CD4-positive, CD25-positive, alpha-beta regulatory T cell (primary cell): ENCODE data around the gene CEP350. TPM values are rescaled to one million over a fixed set of nuclear protein-coding genes. Genes with fewer than 3 reads are reported as not detected.
"Not testable (repeated sequence)": the region's sequence is repeated elsewhere in the genome, so short reads cannot be mapped to it uniquely, and the experiment has no call there.

Experiments
- ATAC-seq, 2 donors: fragments of 150-1000 bp; cut with Tn5 transposase; one replicate each; pipeline ENCODE4 v1.10.0; 2021; ENCODE audit warnings: low read depth in 2 of 2, moderate number of reproducible peaks in 2 of 2, moderate library complexity in 1 of 2
- DNase-seq, 3 donors: peaks; one replicate each; pipeline versions ENCODE4 v3.0.0 to v3.0.0-alpha.2; 2012 to 2022; ENCODE audit warnings: mixed read lengths in 1 of 3
- H3K27ac ChIP-seq: one replicate; pipeline ENCODE4 v1.7.0; 2013; ENCODE audit warnings: mild to moderate bottlenecking, low read length; ENCODE audit not compliant: insufficient read depth, poor library complexity, severe bottlenecking
- H3K27me3 ChIP-seq: one replicate; pipeline ENCODE4 v1.7.0; 2013; ENCODE audit warnings: low read length; ENCODE audit not compliant: control insufficient read depth, insufficient read depth
- H3K36me3 ChIP-seq: one replicate; pipeline ENCODE4 v1.7.0; 2013; ENCODE audit warnings: mild to moderate bottlenecking, low read length, moderate library complexity; ENCODE audit not compliant: control insufficient read depth, insufficient read depth
- H3K4me1 ChIP-seq: 2 replicates; pipeline ENCODE4 v1.7.0; 2013; ENCODE audit warnings: mild to moderate bottlenecking, low read length; ENCODE audit not compliant: insufficient read depth, control insufficient read depth, poor library complexity, severe bottlenecking
- H3K4me3 ChIP-seq: one replicate; pipeline ENCODE4 v1.7.0; 2013; ENCODE audit warnings: low read depth, mild to moderate bottlenecking, low read length, moderate library complexity
- H3K9me3 ChIP-seq, 2 experiments: 1 replicate in 1 of 2; 2 replicates in 1 of 2; pipeline ENCODE4 v1.7.0; 2013; ENCODE audit warnings: low read length in 2 of 2, mild to moderate bottlenecking in 1 of 2, moderate library complexity in 1 of 2; ENCODE audit not compliant: control insufficient read depth in 2 of 2
- H3K27ac Mint-ChIP-seq, 3 donors: one replicate each; pipeline ENCODE4 v1.8.0; 2020 to 2022; ENCODE audit warnings: mild to moderate bottlenecking in 3 of 3, mixed read lengths in 3 of 3, moderate library complexity in 2 of 3
- H3K27me3 Mint-ChIP-seq: one replicate; pipeline ENCODE4 v1.8.0; 2022; ENCODE audit warnings: mild to moderate bottlenecking, mixed read lengths
- H3K36me3 Mint-ChIP-seq: one replicate; pipeline ENCODE4 v1.8.0; 2020; ENCODE audit warnings: mixed read lengths
- H3K4me1 Mint-ChIP-seq, 4 donors: one replicate each; pipeline ENCODE4 v1.8.0; 2020 to 2022; ENCODE audit warnings: mixed read lengths in 4 of 4, mild to moderate bottlenecking in 1 of 4
- H3K4me3 Mint-ChIP-seq, 4 donors: one replicate each; pipeline ENCODE4 v1.8.0; 2020 to 2022; ENCODE audit warnings: mild to moderate bottlenecking in 4 of 4, mixed read lengths in 4 of 4, moderate library complexity in 3 of 4
- H3K9me3 Mint-ChIP-seq, 7 donors: one replicate each; pipeline ENCODE4 v1.8.0; 2020 to 2022; ENCODE audit warnings: mixed read lengths in 7 of 7, mild to moderate bottlenecking in 3 of 7, moderate library complexity in 2 of 7
- polyA plus RNA-seq, 4 donors: library from polyadenylated mRNA; unstranded; fragments of 300-500 nt; fragmentation: Illumina TruSeq; gene quantifications; one replicate each; pipeline ENCODE4 v1.2.3, GENCODE V29; 2021
- total RNA-seq: library from RNA; stranded (reverse); gene quantifications from one replicate; pipeline ENCODE4 v1.2.3, GENCODE V29; 2022

CEP350 gene
- total and polyA plus RNA-seq, 5 donors from 2014 or later: 20.4 to 69.9 (median 26.5) TPM

DNA sequence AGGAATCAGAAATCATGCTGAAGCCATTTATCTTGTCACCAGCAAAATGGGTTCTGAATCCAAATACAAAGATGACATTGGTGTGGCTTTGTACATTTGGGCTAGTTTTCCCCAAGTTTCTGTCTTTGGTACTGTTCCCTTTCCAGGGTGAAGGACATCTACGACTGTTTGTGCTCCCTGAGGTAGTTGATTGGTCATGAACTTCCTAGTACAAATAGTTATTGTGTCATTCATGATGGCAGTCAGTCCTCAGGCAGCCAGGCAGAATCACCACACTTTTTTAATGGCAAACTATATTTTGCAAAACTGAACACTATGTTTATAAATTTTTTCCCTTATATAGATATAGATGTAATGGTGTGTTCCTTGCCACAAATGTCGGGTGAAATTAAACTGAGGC is 46.0 kb downstream of the CEP350 start:
- H3K4me1 Mint-ChIP-seq: peaks cover 11 to 17% (median 15%) of the 10 kb centered on the region in 4 donors
- Histone ChIP-seq H3K27me3 (no peaks in the 10 kb centered on the region), H3K27ac (no peak overlapping the region), H3K9me3 (no peaks in the 10 kb centered on the region), H3K4me1 (no peaks in the 10 kb centered on the region), H3K36me3 (peaks cover 46% of the 10 kb centered on the region), H3K4me3 (no peak overlapping the region)
- no peaks in the 10 kb centered on the region for H3K9me3 Mint-ChIP-seq
- ATAC-seq (no peak), DNase-seq (no peak)
- peaks cover 23% of the 10 kb centered on the region for H3K36me3 Mint-ChIP-seq
- H3K4me3 Mint-ChIP-seq: no peak overlapping the region
- H3K27ac Mint-ChIP-seq: peak overlapping the region in 1 of 3 donors; percentile 69
- H3K27me3 Mint-ChIP-seq: no peaks in the 10 kb centered on the region

- DNase-seq (no peak), ATAC-seq (no peak)
- H3K4me3 ChIP-seq: no peak overlapping the region
- H3K27ac ChIP-seq: no peak overlapping the region
- H3K4me3 Mint-ChIP-seq: no peak overlapping the region
- H3K27me3 ChIP-seq: no peaks in the 10 kb centered on the region
- H3K4me1 ChIP-seq: no peaks in the 10 kb centered on the region
- peaks cover 49% of the 10 kb centered on the region for H3K36me3 ChIP-seq
- no peaks in the 10 kb centered on the region for H3K27me3 Mint-ChIP-seq
- no peaks in the 10 kb centered on the region for H3K9me3 ChIP-seq
- H3K4me1 Mint-ChIP-seq: peaks cover 0 to 13% (median 12%) of the 10 kb centered on the region in 4 donors
- peaks cover 23% of the 10 kb centered on the region for H3K36me3 Mint-ChIP-seq
- H3K9me3 Mint-ChIP-seq: peaks cover 0 to 5% (median 2%) of the 10 kb centered on the region in 7 donors
- peak overlapping the region in 1 of 3 donors; percentile 26 for H3K27ac Mint-ChIP-seq
Observed at GRCh38 chr1:180002437-180002836, 47.8 kb downstream of the CEP350 start.

GRCh38 chr1:180003026-180003695 is 48.6 kb downstream of the CEP350 start:
- Mint-ChIP-seq H3K9me3 (peaks cover 0 to 5% (median 2%) of the 10 kb centered on the region in 7 donors), H3K27ac (no peak overlapping the region), H3K36me3 (peaks cover 29% of the 10 kb centered on the region), H3K4me1 (peaks cover 0 to 15% (median 12%) of the 10 kb centered on the region in 4 donors), H3K27me3 (no peaks in the 10 kb centered on the region), H3K4me3 (no peak overlapping the region)
- H3K9me3 ChIP-seq: no peaks in the 10 kb centered on the region
- H3K4me3 ChIP-seq: no peak overlapping the region
- no peak for ATAC-seq
- peaks cover 52% of the 10 kb centered on the region for H3K36me3 ChIP-seq
- DNase-seq: no peak
- H3K27me3 ChIP-seq: no peaks in the 10 kb centered on the region
- no peaks in the 10 kb centered on the region for H3K4me1 ChIP-seq
- H3K27ac ChIP-seq: no peak overlapping the region

DNA sequence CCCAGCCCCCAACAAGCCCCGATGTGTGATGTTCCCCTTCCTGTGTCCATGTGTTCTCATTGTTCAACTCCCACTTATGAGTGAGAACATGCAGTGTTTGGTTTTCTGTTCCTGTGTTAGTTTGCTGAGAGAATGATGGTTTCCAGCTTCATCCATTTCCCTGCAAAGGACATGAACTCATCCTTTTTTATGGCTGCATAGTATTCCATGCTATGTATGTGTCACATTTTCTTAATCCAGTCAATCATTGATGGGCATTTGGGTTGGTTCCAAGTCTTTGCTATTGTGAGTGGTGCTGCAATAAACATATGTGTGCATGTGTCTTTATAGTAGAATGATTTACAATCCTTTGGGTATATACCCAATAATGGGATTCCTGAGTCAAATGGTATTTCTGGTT is 52.2 kb downstream of the CEP350 start:
- not testable (repeated sequence) for H3K27me3 ChIP-seq, DNase-seq, ATAC-seq, H3K27ac Mint-ChIP-seq, H3K9me3 Mint-ChIP-seq, H3K4me3 Mint-ChIP-seq, H3K4me3 ChIP-seq, H3K27me3 Mint-ChIP-seq, H3K9me3 ChIP-seq, H3K4me1 ChIP-seq, H3K27ac ChIP-seq
- H3K36me3 ChIP-seq: peaks cover 52% of the 10 kb centered on the region
- peaks cover 36% of the 10 kb centered on the region for H3K36me3 Mint-ChIP-seq
- H3K4me1 Mint-ChIP-seq: peaks cover 1 to 19% (median 16%) of the 10 kb centered on the region in 4 donors

- Mint-ChIP-seq H3K9me3 (no peaks in the 10 kb centered on the region), H3K36me3 (peaks cover 62% of the 10 kb centered on the region), H3K27me3 (no peaks in the 10 kb centered on the region), H3K4me1 (peaks cover 0 to 12% (median 6%) of the 10 kb centered on the region in 4 donors), H3K4me3 (no peak overlapping the region), H3K27ac (peak overlapping the region in 2 of 3 donors; percentile 8 to 20)
- H3K27ac ChIP-seq: no peak overlapping the region
- H3K9me3 ChIP-seq: no peaks in the 10 kb centered on the region
- ATAC-seq (no peak), DNase-seq (no peak)
- no peaks in the 10 kb centered on the region for H3K27me3 ChIP-seq
- H3K36me3 ChIP-seq: peaks cover 88% of the 10 kb centered on the region
- no peaks in the 10 kb centered on the region for H3K4me1 ChIP-seq
- no peak overlapping the region for H3K4me3 ChIP-seq
Observed at GRCh38 chr1:180020017-180020416, 65.4 kb downstream of the CEP350 start.

GRCh38 chr1:180026556-180026955 is 71.9 kb downstream of the CEP350 start:
- DNase-seq (no peak), ATAC-seq (no peak)
- H3K4me3 Mint-ChIP-seq: no peak overlapping the region
- H3K9me3 Mint-ChIP-seq: no peaks in the 10 kb centered on the region
- H3K4me3 ChIP-seq: no peak overlapping the region
- no peaks in the 10 kb centered on the region for H3K27me3 Mint-ChIP-seq
- no peak overlapping the region for H3K27ac Mint-ChIP-seq
- no peaks in the 10 kb centered on the region for H3K9me3 ChIP-seq
- peaks cover 38% of the 10 kb centered on the region for H3K36me3 Mint-ChIP-seq
- peaks cover 60% of the 10 kb centered on the region for H3K36me3 ChIP-seq
- H3K27ac ChIP-seq: no peak overlapping the region
- H3K4me1 Mint-ChIP-seq: peaks cover 3 to 13% (median 8%) of the 10 kb centered on the region in 4 donors
- H3K4me1 ChIP-seq: no peaks in the 10 kb centered on the region
- no peaks in the 10 kb centered on the region for H3K27me3 ChIP-seq

DNA sequence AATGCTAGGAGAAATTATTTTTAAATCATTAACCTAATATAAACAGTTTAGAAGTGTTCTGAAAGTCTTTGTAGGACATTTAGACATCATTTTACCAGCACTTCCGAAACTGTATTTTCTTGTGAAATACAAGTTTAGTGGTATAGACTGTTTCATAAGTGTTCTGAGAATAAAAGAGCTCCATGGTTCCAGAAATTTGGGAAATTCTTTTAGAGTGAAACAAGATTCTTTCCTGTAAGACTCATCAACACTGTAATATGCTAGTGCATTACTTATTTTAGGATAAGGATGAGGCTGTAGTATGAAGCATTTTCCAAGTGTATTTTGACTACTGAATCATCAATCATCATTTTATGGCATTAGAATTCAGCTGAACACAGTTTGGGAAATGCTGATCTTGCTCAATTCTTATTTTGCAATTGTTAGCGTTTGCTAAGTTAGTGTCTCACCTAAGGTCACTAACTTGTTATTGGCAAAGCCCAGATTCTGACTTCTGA is 73.4 kb downstream of the CEP350 start:
- no peaks in the 10 kb centered on the region for H3K9me3 Mint-ChIP-seq
- Histone ChIP-seq H3K9me3 (no peaks in the 10 kb centered on the region), H3K27ac (no peak overlapping the region), H3K36me3 (peaks cover 61% of the 10 kb centered on the region), H3K4me1 (no peaks in the 10 kb centered on the region), H3K4me3 (no peak overlapping the region), H3K27me3 (no peaks in the 10 kb centered on the region)
- no peak for DNase-seq
- ATAC-seq: no peak
- H3K27me3 Mint-ChIP-seq: no peaks in the 10 kb centered on the region
- peaks cover 29% of the 10 kb centered on the region for H3K36me3 Mint-ChIP-seq
- H3K4me3 Mint-ChIP-seq: no peak overlapping the region
- peaks cover 5 to 16% (median 6%) of the 10 kb centered on the region in 4 donors for H3K4me1 Mint-ChIP-seq
- no peak overlapping the region for H3K27ac Mint-ChIP-seq

GRCh38 chr1:180028864-180029263 is 74.3 kb downstream of the CEP350 start:
- H3K27me3 ChIP-seq: no peaks in the 10 kb centered on the region
- Mint-ChIP-seq H3K9me3 (no peaks in the 10 kb centered on the region), H3K36me3 (peaks cover 30% of the 10 kb centered on the region), H3K4me3 (no peak overlapping the region), H3K4me1 (peaks cover 5 to 16% (median 6%) of the 10 kb centered on the region in 4 donors), H3K27me3 (no peaks in the 10 kb centered on the region), H3K27ac (no peak overlapping the region)
- H3K9me3 ChIP-seq: no peaks in the 10 kb centered on the region
- ATAC-seq (no peak), DNase-seq (no peak)
- H3K4me3 ChIP-seq: no peak overlapping the region
- no peaks in the 10 kb centered on the region for H3K4me1 ChIP-seq
- H3K36me3 ChIP-seq: peaks cover 60% of the 10 kb centered on the region
- H3K27ac ChIP-seq: no peak overlapping the region
